HS-5 (cell line): Measurements from ENCODE around the gene IFFO2.

Experiments
- DNase-seq: peaks from one replicate; pipeline ENCODE4 v3.0.0-alpha.2; 2012; ENCODE audit warnings: low read depth

The IFFO2 gene

DNA sequence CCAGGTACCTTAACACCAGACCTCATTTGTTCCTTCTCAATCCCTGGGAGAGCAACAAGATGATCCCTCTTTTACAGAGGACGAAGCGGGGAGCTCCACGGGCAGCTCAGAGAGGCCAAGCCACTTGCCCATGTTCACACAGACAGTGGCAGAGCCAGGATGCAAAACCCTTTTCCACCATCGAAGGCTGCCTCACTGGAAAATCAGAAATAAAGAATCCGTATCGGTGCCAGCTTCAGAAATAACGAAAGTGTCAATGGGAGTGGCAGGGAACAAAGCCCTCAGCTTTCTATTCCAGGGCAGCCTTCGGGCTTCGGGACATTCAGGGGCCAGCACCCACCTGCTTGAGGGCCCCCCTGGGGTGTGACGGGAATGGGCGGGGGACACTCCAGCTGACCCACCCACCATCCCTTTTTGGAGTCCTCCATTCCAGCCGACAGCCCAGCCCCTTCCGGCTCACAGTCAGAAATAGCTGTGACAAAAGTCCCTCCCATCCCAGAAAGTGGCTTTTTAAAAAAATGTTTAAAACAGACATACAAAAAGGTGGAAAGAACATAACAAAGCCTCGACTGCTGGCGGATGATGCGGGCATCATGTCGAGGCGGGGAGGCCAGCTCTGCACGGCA, 6.0 kb downstream of the IFFO2 start:
- DNase-seq, result no peak

DNA sequence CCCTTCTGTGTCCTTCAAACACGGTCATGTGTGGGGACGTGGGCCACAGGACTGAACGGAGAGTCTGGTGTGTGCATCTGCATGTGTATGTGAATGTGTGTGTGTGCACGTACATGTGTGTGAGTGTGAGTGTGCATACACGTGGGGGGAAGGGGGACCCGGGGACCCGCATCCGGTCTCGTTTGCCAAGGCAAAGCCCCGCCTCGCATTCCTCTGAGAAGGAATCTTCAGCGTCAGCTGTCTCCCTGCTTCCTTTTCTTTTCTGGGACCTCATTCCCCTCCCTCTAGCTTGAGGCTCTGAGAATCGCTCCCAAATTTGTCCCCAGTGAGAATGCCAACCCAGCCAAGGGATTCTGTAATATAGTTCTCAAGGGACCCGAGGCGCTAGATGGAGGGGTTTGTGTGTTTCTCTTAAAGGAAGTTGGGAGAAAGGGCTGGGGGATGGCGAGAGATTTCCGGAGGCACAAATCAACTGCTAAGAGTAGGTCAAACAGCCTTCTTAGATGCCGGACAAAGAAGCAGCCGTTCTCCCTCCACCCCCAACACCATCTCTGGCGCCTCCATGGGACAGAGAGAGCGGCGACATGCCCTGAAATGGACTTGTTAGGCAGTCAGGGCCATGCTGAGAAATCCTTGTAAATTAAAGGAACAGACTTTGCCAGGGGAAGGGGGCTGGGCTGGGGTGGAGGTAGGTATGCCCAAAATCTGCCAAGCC, 6.6 kb downstream of the IFFO2 start:
- DNase-seq, result no peak

DNA sequence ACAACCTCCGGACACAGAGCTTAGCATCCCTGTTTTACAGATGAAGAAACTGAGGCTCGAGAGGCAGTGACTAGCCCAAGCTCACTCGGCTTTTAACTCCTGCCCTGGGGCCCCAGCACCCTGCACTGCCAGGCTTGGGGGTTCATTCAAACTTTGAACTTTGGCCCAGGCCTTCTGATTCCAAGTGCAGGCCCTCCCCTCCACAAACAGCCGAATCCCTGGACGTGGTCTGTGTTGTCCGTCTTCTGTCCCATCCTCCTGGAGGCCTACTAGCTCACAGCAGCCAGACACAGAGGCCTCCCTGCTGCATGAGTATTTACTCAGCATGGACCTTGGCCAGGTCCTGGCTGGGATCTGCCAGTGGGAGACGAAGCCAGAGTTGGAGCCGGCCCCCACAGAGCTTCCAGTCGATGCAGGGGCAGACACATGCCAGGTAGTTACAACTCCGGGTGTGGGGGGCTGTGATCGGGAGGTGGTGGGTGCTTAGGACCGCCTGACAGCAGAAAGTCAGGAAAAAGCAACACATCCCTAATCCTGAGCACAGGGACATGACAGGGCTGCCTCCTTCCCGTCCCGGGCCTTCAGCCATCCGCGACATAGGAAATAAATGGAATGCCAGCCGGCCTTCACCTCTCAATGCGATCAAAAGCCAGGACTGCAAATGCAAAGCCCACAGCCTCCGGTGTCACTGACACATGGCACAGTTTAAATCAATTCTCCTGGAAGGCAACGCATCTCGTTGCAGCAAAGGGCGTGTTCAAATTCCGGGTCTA, 7.4 kb downstream of the IFFO2 start:
- DNase-seq, result no peak

DNA sequence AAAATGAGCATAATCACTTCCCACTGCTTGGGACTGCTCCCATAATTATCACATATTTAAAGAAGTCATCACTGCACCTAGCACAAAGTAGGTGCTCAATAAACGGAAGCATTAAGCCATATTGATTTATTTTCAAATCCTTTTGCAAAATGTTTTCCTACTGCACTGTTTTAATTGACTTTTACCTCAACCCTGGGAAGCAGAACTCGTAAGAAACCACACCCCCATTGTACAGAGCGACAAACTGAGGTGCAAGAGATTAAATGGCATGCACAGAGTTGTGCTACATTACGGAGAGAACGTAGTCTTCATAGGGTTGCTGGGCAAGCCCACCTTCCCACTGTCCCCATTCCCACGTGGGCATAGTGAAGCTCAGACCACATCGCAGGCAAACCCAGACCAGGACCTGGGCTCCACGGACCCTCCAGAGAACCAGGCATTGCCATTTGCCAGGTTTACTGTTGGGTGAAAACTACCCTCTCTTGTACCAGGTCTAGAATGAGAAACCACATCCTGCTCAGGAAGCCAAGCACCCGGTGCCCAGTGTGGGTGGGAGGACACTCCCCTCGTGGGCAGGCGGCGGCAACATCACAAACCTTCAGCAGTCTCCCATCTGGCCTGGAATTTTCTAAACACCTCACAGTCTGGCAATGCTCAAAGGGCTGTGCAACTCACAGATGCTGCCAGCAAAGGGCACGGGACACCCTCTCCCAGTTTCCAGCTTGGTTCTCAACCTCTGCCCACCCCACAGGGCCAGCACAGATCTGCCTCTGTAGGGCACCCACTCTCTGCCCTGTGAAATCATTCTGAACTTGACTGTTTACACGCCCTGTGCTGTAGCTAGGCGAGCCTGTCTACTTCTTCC, 8.2 kb downstream of the IFFO2 start:
- no peak for DNase-seq

DNA sequence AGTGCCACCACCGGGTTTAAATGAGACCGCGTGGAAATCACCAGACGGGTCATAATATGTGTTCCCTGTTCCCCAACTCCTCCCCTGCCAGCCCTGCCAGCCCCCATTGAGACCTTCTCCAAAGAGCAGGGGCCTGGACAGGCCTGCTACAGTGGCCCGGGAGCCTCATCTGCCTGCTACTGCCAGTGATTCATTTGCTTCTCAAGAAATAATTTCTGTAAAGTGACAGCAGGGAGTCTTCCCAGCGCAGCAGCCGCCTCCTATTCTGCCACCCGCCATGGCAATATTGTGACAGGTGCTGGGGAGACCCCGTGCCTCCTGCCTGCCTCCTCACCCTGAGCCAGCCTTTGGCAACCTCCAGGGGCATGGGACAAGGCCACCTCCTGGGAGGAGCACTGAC, 8.9 kb downstream of the IFFO2 start:
- DNase-seq, result no peak

DNA sequence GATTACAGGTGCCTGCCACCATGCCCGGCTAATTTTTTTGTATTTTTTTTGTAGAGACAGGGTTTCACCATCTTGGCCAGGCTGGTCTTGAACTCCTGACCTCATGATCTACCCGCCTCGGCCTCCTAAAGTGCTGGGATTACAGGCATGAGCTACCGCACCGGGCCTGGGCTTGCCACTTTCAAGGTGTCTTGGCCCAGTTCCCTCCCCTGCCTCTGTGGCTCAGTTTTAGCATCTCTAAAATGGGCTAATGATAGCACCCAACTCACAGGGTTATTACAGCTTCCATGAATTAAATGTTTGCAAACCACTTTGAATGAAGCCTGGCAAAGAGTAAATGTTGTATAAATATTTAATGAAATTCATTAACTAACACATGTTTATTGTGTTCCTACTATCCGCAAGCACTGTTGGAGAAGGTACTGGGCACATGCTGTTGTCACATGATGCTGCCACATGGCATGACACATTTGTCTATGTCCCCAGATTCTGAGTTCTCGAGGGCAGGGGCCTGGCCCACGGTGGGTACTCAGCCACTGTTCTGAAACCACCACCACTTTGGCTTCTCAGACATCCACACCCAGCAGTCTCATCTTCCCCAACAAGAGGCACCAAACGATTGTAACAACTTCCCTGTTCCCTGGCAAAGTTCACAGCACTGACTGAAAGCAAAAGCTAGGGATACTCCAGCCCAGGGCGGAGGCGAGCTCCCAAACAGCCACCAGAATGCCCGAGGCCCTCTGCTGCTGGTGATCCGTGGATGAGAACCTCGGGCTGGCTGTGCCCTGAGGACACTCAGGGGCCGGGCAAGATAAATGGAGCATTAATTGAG, 9.7 kb downstream of the IFFO2 start:
- DNase-seq, result no peak

DNA sequence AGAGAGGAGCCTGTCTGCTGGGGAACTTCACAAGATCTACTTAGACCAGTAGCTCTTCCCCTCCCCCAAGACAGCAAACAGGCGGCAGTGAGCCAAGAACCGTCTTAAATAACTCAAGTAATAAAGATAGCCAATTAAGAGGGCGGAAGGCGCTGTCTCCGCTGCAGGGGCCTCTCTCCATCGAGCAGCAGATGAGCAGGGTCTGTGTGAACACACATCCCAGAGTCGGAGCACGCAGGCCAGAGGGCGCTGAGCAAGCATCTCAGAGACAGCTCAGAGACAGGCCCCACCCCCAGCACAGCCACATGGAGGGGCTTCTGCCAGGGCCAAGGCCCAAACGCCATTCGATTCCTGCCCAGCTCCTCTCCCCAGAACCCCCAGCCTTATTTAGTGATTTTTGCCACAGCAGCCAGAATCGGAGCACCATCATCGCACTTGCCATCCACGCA, 11.1 kb downstream of the IFFO2 start:
- no peak for DNase-seq

DNA sequence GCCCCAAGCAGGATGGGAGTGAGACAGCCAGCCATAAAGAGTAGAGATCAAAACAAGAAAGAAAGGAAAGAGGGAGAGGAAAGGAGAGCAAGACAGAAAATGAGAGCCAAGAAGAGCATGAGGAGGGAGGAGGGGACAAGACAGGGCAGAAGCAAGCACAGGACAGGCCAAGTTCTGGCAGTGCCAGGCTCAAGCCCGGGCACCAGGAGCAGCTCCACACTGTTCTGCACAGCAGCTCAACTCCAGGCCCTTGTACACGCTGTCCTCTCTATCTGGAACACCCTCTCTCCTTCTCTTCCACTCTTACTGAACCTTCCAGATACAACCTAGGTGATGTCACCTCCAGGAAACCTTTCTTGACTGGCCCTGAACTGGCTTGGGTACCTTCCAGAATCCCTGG, 11.7 kb downstream of the IFFO2 start:
- DNase-seq, result no peak

DNA sequence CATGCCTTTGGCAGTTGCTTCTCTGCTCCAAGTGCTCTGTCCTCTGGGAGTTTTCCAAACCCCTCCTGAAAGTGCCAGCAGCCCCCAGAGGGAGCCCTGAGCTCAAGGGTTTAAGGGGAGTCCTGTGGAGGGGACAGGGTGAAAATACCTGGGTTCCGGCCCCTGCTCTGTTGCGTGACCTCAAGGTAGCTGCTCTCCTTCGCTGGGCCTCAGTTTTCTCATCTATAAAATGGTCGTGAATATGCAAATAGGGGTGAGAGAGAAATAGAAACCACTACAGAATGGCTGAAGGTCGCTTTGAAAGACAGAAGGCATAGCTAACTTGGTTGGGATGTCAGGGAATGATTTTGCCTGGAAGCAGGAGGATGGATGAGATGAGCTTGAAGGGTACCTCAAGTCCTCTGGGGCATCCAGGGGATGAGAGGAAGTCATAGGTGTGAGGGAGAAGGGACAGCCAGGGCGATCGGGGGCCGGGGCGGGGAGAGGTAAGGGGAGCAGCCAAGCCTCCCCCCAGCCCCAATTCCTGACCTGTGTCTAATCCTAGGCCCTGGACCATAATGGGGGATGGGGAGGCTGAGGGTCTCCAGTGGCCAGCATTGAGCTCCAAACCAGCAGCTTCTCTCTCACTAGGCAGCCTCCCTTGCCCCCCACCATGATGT, 12.4 kb downstream of the IFFO2 start:
- DNase-seq, result no peak

DNA sequence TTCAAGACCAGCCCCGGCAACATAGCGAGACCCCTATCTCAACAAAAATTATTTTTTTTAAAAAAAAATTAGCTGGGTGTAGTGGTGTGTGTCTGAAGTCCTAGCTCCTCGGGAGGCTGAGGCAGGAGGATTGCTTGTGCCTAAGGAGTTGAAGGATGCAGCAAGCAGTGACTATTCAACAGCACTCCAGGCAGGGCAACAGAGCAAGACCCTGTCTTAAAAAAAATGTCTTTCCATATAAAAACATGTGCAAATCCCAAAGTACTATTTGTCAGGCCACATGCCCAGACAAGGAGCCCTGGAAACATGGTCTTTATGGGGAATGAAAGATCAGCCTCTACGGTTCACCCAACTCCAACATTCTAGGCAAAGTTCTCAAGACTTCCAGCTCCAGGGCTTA, 13.3 kb downstream of the IFFO2 start:
- no peak for DNase-seq

DNA sequence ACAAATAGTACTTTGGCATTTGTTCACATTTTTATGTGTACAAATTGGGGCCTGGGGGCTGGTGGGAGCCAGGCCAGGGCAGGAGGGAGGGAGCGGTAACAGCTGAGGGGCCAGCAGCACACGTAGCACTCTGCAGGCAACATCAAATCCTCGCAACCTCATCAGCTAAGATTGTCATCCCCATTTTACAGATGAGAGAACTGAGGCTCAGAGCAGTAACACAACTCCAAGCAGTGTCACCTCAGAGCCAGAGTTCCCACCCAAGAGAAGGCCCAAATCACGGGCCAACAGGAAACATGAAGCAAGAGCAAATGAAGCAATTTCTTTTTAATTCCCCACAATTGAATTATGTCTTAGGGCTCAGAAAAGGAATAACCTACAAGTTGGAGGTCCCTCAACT, 14.1 kb downstream of the IFFO2 start:
- DNase-seq, result no peak

DNA sequence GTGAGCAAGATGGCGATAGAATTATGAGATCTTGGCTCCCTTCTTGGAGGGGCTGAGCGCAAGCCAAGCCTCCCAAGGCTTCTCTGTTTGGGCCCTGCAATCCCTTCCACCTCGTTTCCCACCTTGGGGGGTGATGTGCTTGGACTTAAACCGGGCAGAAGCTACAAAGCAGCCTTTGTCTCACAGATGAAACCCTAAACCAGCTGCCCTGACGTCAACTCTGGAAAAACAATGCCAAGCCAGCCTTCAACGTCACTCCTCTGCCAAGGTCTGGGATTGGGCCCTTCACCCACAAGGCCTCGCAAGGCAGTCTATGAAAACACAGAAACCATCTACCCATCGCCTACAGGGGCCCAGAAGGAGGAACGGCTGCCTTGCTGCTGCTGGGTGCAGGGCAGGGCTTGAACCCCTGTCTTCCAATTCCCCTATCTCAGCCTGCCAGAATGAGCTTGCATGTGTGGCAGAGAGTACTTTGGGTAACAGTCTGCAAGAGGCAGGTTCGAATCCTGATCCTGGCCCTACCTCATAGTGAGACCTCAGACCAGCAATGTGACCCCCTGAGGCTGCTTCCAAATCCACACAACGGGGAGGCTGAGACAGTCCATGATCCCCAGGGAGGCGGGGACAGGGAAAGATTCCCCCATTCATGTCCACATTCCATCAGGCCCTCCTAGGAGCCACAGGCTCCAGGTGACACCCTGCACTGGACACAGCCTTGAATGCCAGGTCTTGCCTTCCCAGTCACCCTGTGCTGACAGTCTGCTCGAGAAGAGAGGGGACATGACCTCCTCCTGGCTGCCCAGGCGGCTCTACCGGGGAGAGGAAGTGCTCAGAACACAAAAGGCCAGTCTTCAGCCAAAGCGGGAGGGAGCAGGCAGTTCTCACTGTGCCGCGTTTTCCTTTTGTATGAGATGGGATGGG, 15.0 kb downstream of the IFFO2 start:
- no peak for DNase-seq

DNA sequence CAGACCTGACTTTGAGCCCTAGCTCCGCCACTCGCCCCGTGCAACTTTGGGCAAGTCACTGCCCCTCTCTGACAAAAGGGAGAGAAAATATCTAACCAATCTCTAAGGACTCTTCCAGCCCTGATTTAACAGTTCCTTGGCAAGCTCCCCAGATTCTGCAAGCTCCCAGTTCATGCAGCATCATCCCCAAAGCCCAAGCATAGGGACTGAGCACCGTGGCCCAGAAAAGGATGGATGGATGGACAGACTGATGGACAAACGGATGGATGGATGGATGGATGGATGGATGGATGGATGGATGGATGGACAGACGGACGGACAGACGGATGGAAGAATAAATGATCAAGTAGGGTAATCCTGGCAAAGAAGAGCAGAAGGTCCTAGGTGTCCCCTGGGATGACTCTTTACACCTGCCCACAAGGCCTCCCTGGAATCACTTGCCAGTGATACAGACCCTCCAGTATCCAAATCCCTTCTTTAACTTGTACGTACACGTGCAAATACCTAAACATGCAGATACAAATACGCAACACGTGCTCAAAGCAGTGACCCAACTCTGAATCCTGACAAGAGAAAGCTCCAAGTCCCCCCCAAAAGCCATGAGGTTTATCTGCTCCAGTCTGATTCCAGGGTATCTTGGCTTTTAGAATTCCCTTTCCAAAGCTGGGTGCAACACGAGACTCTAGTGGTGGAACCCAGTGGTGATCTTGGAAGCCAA, 16.0 kb downstream of the IFFO2 start:
- DNase-seq, result no peak

DNA sequence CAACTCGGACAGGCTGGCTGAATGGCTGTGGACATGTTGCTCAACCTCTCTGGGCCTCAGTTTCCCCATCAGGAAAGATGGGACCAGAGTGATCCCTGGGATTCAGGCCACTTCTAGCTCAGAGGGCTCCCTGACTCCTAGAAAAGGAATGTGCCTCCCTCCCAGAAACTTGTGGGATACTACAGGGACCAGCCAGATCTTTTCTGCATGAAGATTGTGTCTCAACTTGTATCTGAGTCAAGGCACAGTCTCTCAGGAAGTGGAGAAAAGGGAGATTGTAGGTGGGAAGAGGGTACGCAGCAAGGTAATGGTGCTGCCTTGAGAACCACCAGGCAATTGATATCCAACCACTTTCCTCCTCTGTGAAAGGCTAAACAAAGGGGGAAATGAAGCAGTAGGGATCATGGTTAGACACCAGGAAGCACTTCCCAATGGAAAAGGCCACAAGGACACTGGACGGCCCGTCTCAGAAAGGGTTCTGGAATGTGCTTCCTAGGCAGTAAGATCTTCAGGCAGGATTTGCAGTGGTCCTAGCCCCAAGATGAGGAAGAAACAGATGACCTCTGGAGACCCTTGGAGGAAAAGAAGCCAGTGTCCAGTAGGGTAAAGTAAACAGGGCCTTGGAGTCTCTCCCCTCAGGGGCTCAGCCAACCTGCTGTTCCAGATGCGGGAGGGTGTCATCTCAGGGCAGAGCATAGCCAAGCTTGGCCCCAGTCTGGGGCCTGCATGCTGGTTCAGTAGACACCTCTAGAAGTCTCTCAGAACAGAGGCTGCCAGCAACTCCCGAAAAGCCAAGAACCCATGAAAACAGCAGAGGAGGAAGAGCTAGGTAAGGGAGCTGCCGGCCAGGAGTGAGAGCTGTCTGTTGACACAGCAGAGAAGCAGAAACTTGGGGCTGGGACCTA, 16.8 kb downstream of the IFFO2 start:
- DNase-seq, result no peak

DNA sequence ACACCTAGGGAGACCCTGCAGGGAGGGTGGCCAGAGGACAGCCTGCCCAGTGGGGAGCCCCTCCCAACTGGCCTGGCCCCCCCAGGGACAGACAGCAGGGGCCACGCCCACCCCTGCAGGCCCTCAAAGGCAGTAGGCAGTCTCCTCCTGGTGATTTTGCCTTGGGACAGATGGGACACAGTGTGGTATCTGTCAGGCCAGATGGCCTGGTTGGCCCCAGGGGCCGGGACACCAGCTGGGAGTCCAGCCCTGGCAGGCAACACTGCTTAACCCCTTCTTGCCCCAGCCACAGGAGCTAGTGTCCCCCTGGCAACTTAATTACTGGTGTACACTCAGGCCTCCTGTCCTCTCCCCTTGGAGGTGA, 17.8 kb downstream of the IFFO2 start:
- no peak for DNase-seq

DNA sequence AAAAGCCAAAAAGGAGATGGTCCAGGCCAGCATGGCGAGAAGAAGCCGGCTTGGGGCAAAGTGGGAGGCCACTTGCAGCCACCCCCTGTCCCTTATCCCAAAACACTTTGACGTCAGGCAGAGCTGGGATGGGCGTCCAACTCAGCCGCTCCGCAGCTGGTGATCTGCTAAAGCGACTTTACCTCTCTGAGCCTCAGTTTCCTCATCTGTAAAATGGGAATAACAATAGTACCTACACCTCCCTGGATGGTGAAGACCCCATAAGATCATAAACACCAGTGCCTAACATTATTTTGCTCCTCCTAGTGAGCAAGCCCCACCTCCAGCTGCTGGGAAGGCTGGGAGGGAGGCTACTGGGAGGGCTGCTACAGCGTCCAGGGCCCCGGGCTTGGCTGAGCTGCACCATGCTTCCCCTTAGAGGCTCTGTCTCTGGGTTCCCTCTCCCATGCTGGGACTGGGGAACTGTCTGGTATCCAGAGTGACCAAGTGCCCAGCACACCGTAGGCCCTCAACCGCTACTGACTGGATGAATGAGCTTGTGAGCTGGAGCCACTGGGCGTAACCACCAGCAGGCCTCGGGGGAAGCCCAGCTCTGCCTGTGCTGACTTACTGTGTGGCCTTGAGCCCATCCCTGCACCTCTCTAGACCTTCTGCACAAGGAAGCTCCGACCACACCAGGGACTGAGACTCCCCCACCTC, 18.3 kb downstream of the IFFO2 start:
- DNase-seq, result no peak

DNA sequence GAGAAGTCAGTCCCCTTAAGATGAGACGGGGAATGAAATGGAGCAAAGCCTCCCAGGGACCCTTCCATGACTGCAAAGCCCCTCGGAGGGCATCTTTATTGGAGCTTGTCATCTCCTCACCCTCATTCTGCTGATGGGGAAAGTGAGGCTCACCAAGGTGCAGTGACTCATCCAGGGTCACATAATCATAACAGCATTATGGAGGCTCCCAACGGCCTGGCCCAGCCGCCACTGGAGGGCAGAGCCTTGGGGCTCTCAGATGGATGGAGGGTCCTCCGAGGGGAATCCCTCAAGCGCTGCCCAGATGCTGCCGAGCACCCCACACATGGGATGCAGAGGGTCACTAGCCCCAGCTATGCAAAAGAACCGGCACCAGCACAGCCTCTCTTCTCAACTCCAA, 18.9 kb downstream of the IFFO2 start:
- no peak for DNase-seq
